Liver (tissue), 3 donors: ENCODE measurements around the gene CENPX.

Experiments
- JUND ChIP-seq, 2 donors: IDR thresholded peaks; 2 replicates each; pipeline ENCODE4 v1.6.1; 2016; ENCODE audit warnings: antibody characterized with exemption in 2 of 2
- RAD21 ChIP-seq, 2 donors: IDR thresholded peaks; 2 replicates each; pipeline ENCODE4 v1.6.1; 2016; ENCODE audit warnings: antibody characterized with exemption in 2 of 2, mild to moderate bottlenecking in 2 of 2
- RXRA ChIP-seq, 2 donors: IDR thresholded peaks; 2 replicates each; pipeline ENCODE4 v1.6.1; 2017 to 2018; ENCODE audit warnings: antibody characterized with exemption in 2 of 2, mild to moderate bottlenecking in 1 of 2
- YY1 ChIP-seq: IDR thresholded peaks from 2 replicates; pipeline ENCODE4 v1.6.1; 2016; ENCODE audit warnings: antibody characterized with exemption, mild to moderate bottlenecking
- ZBTB33 ChIP-seq: IDR thresholded peaks from 2 replicates; pipeline ENCODE4 v1.6.1; 2016; ENCODE audit warnings: antibody characterized with exemption
- TF ChIP-seq, protein P1 (sequence below): fragments of 150-350 bp; IDR thresholded peaks from 2 replicates; pipeline ENCODE4 v1.5.1; 2017; ENCODE audit warnings: improper control_type of control experiment, low read depth, low read length; ENCODE audit not compliant: missing input control
- TF ChIP-seq, protein P2 (sequence below): IDR thresholded peaks from 2 replicates; pipeline ENCODE4 v1.6.1; 2016; ENCODE audit warnings: antibody characterized with exemption
- TF ChIP-seq, protein P3 (sequence below): IDR thresholded peaks from 2 replicates; pipeline ENCODE4 v1.6.1; 2016; ENCODE audit warnings: antibody characterized with exemption, mild to moderate bottlenecking
- donor health status: healthy.
- donor health status: healthy.

DNA sequence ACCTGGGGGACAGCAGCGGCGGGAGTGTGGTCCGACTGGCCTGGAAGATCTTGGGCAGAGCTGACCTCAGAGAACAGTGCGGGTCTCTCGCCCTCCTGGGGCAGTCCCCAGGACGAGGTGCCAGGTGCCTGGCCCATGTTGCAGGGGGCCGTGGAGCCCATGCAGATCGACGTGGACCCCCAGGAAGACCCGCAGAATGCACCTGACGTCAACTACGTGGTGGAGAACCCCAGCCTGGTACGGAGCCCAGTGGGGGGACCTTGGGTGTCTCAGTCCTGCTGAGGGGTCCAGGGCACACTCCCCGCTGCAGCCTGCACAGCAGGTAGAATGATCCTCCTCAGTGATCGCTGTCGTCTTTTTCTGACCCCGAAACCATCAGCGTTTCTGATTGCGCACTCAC, 30.5 kb upstream of the CENPX start:
- TF ChIP-seq YY1, result no peak
- TF ChIP-seq, protein P1, sequence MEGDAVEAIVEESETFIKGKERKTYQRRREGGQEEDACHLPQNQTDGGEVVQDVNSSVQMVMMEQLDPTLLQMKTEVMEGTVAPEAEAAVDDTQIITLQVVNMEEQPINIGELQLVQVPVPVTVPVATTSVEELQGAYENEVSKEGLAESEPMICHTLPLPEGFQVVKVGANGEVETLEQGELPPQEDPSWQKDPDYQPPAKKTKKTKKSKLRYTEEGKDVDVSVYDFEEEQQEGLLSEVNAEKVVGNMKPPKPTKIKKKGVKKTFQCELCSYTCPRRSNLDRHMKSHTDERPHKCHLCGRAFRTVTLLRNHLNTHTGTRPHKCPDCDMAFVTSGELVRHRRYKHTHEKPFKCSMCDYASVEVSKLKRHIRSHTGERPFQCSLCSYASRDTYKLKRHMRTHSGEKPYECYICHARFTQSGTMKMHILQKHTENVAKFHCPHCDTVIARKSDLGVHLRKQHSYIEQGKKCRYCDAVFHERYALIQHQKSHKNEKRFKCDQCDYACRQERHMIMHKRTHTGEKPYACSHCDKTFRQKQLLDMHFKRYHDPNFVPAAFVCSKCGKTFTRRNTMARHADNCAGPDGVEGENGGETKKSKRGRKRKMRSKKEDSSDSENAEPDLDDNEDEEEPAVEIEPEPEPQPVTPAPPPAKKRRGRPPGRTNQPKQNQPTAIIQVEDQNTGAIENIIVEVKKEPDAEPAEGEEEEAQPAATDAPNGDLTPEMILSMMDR, result no peak
- TF ChIP-seq, protein P2, sequence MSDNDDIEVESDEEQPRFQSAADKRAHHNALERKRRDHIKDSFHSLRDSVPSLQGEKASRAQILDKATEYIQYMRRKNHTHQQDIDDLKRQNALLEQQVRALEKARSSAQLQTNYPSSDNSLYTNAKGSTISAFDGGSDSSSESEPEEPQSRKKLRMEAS, result no peak
- TF ChIP-seq, protein P3, sequence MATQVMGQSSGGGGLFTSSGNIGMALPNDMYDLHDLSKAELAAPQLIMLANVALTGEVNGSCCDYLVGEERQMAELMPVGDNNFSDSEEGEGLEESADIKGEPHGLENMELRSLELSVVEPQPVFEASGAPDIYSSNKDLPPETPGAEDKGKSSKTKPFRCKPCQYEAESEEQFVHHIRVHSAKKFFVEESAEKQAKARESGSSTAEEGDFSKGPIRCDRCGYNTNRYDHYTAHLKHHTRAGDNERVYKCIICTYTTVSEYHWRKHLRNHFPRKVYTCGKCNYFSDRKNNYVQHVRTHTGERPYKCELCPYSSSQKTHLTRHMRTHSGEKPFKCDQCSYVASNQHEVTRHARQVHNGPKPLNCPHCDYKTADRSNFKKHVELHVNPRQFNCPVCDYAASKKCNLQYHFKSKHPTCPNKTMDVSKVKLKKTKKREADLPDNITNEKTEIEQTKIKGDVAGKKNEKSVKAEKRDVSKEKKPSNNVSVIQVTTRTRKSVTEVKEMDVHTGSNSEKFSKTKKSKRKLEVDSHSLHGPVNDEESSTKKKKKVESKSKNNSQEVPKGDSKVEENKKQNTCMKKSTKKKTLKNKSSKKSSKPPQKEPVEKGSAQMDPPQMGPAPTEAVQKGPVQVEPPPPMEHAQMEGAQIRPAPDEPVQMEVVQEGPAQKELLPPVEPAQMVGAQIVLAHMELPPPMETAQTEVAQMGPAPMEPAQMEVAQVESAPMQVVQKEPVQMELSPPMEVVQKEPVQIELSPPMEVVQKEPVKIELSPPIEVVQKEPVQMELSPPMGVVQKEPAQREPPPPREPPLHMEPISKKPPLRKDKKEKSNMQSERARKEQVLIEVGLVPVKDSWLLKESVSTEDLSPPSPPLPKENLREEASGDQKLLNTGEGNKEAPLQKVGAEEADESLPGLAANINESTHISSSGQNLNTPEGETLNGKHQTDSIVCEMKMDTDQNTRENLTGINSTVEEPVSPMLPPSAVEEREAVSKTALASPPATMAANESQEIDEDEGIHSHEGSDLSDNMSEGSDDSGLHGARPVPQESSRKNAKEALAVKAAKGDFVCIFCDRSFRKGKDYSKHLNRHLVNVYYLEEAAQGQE, result no peak
- TF ChIP-seq RXRA (IDR thresholded peaks at IDR 0.05), result no peak
- TF ChIP-seq JUND (IDR thresholded peaks at IDR 0.05), result no peak
- no peak for TF ChIP-seq ZBTB33
- TF ChIP-seq RAD21 (IDR thresholded peaks at IDR 0.05), result no peak
